ENCODE measurements around the gene NHP2. TPM values are rescaled to one million over a fixed set of nuclear protein-coding genes. Genes with fewer than 3 reads are reported as not detected.

NHP2 gene
- total RNA-seq, 4 donors from 2014 or later: 28.1 to 116 (median 96.7) TPM

GRCh38 chr5:178120607-178121357 is 32.9 kb downstream of the NHP2 start:
- peak; percentile 94 for DNase-seq
- intact Hi-C loops (cut with DNase I; ENCODE audit: low total_unique reads) (no loop called here), in situ Hi-C loops (cut with MboI; ENCODE audit: low pct_ligation_motif_present in 1 of 4, low pct_unique_long_range_greater_than_20kb in 1 of 4, low sequenced_read_pairs in 3 of 4) (no loop called here)
- Histone ChIP-seq H3K27ac (peak overlapping the region in 3 of 4 donors; percentile 37 to 66 (median 48)), H3K36me3 (no peaks in the 10 kb centered on the region), H3K27me3 (peaks cover 22% of the 10 kb centered on the region), H3K4me1 (peaks cover 11 to 40% (median 18%) of the 10 kb centered on the region in 4 donors), H3K4me3 (peak overlapping the region in 3 of 4 donors; percentile 9 to 42 (median 11)), H3K9me3 (no peaks in the 10 kb centered on the region)
- 44% methylated on average over 19 of the region's 29 CpGs; no CpG with 5 or more reads in 1 of the 2 donors for WGBS, 2 donors (ENCODE audit: low coverage in 1 of 2)
- TF ChIP-seq POLR2A (IDR thresholded peaks at IDR 0.05): no peak
- no peak for TF ChIP-seq EP300 (IDR thresholded peaks at IDR 0.05; ENCODE audit: low read depth)
- TF ChIP-seq POLR2AphosphoS5 (IDR thresholded peaks at IDR 0.05): peak; percentile 37 to 63 (median 45)
- TF ChIP-seq, protein P1, sequence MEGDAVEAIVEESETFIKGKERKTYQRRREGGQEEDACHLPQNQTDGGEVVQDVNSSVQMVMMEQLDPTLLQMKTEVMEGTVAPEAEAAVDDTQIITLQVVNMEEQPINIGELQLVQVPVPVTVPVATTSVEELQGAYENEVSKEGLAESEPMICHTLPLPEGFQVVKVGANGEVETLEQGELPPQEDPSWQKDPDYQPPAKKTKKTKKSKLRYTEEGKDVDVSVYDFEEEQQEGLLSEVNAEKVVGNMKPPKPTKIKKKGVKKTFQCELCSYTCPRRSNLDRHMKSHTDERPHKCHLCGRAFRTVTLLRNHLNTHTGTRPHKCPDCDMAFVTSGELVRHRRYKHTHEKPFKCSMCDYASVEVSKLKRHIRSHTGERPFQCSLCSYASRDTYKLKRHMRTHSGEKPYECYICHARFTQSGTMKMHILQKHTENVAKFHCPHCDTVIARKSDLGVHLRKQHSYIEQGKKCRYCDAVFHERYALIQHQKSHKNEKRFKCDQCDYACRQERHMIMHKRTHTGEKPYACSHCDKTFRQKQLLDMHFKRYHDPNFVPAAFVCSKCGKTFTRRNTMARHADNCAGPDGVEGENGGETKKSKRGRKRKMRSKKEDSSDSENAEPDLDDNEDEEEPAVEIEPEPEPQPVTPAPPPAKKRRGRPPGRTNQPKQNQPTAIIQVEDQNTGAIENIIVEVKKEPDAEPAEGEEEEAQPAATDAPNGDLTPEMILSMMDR (IDR thresholded peaks at IDR 0.05): peak; percentile 51 to 68 (median 59)

DNA sequence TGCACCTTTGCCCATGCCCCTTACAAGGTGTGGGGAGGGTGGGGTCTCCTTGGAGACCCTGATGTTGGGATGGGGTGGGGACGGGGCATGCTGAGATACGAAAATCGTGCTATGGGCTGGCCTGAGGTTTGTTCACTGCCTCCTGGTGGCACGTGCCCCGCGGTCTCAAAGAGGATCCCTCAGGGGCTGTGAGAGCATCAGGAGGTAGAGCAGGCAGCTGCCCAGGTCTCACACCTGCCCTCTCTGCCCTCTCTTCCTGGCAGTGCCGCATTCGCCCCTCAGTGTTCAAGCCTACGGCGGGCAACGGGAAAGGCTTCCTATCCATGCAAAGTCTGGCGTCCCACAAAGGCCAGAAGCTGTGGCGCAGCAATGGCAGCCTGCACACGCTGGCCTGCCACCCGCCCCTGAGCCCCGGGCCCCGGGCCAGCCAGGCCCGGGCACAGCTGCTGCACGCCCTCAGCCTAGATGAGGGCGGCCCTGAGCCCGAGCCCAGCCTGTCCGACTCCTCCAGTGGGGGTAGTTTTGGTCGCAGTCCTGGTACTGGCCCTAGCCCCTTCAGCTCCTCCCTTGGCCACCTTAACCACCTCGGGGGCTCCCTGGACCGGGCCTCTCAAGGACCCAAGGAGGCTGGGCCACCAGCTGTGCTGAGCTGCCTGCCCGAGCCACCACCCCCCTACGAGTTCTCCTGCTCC is 33.6 kb downstream of the NHP2 start:
- Histone ChIP-seq H3K4me3 (no peak overlapping the region), H3K27ac (no peak overlapping the region), H3K36me3 (no peaks in the 10 kb centered on the region), H3K27me3 (peaks cover 29% of the 10 kb centered on the region), H3K9me3 (no peaks in the 10 kb centered on the region), H3K4me1 (peaks cover 11 to 47% (median 20%) of the 10 kb centered on the region in 4 donors)
- in situ Hi-C loops (cut with MboI; ENCODE audit: low pct_ligation_motif_present in 1 of 4, low pct_unique_long_range_greater_than_20kb in 1 of 4, low sequenced_read_pairs in 3 of 4) (no loop called here), intact Hi-C loops (cut with DNase I; ENCODE audit: low total_unique reads) (no loop called here)
- TF ChIP-seq POLR2AphosphoS5 (IDR thresholded peaks at IDR 0.05): no peak
- TF ChIP-seq, protein P1 (IDR thresholded peaks at IDR 0.05): no peak
- DNase-seq: no peak
- 91% methylated on average over 27 of the region's 27 CpGs; no CpG with 5 or more reads in 1 of the 2 donors for WGBS, 2 donors (ENCODE audit: low coverage in 1 of 2)

DNA sequence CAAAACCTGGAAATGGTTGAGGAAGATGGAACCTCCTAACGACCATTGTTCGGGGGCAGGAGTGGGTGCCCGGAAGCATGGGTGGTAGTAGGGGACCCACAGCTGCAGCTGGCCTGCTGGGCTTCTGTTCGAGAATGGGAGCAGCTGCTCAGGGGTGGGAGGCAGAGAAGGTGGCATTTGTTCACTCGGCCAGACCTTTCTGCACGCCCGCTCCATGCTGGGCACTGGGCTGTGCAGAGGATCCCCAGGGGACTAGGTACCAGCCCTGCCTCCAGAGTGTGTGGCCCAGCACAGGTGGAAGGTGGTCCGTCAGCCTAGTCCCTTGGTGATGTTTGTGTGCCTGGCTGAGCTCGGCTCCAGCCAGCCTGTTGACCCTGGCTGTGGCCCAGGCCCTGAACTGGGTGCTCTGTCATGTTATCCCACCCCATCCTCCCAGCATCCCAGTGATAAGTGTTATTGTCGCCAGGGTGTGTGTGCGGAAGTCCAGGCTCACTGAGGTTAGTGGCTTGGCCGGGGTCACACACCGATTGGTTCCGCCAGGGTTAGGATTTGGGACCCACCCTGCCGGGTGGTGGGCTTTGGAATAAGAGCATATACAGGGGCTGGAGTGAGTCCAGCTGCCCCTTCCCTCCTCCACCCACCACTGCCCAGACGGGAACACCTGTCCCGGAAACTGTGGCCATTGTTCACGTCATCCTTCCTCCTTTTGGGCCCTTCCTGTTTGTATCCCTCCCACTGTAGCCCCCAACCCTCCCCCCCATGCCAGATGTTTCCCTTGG is 35.6 kb downstream of the NHP2 start:
- WGBS, 2 donors (ENCODE audit: low coverage in 1 of 2): 65% methylated on average over 18 of the region's 18 CpGs; no CpG with 5 or more reads in 1 of the 2 donors

More for the DNA sequence above, 35.6 kb downstream of the NHP2 start:
- Histone ChIP-seq H3K4me3 (no peak overlapping the region), H3K36me3 (no peaks in the 10 kb centered on the region), H3K4me1 (peaks cover 19 to 53% (median 32%) of the 10 kb centered on the region in 4 donors), H3K9me3 (no peaks in the 10 kb centered on the region), H3K27ac (no peak overlapping the region), H3K27me3 (peaks cover 49% of the 10 kb centered on the region)
- in situ Hi-C loops (cut with MboI; ENCODE audit: low pct_ligation_motif_present in 1 of 4, low pct_unique_long_range_greater_than_20kb in 1 of 4, low sequenced_read_pairs in 3 of 4): no loop called here
- no peak for DNase-seq
- TF ChIP-seq, protein P1 (IDR thresholded peaks at IDR 0.05): no peak
- TF ChIP-seq EP300 (IDR thresholded peaks at IDR 0.05; ENCODE audit: low read depth) (no peak), POLR2A (IDR thresholded peaks at IDR 0.05) (no peak), POLR2AphosphoS5 (IDR thresholded peaks at IDR 0.05) (no peak)
- intact Hi-C loops (cut with DNase I; ENCODE audit: low total_unique reads): no loop called here
